Bronchial epithelial cell (primary cell): ENCODE measurements around the gene KHK. TPM values are rescaled to one million over a fixed set of nuclear protein-coding genes. Genes with fewer than 3 reads are reported as not detected.

ENCODE experiments used
- DNase-seq: peaks from one replicate; pipeline ENCODE4 v3.0.0-alpha.2; 2010; ENCODE audit warnings: low read depth
- FAIRE-seq: peaks from 2 replicates; lab custom pipeline; 2011; peaks lifted over from hg19 to GRCh38; lab: Jason Lieb, UNC
- H3K27me3 ChIP-seq: 2 replicates; pipeline ENCODE4 v1.5.1; 2011; ENCODE audit warnings: low read length; ENCODE audit not compliant: control insufficient read depth, insufficient read depth
- H3K36me3 ChIP-seq: 2 replicates; pipeline ENCODE4 v1.5.1; 2011; ENCODE audit warnings: low read length; ENCODE audit not compliant: control insufficient read depth, insufficient read depth
- H3K4me3 ChIP-seq: 2 replicates; pipeline ENCODE4 v1.5.1; 2011; ENCODE audit warnings: mild to moderate bottlenecking, low read depth, low read length, control low read depth
- total RNA-seq: library from RNA; depleted of rRNA; stranded (reverse); fragments of >200 nt; gene quantifications from 2 replicates; pipeline ENCODE4 v1.2.1, GENCODE V29; 2014
- TF ChIP-seq, protein P1 (sequence below): IDR thresholded peaks from 2 replicates; pipeline ENCODE4 v1.5.1; 2011; ENCODE audit warnings: mild to moderate bottlenecking, moderate library complexity, low read length, control low read depth, inconsistent platforms; ENCODE audit not compliant: insufficient read depth, severe bottlenecking

KHK gene
- total RNA-seq, 1 donor from 2014 or later, result 0.53 TPM

- Histone ChIP-seq H3K27me3 (no peaks in the 10 kb centered on the region), H3K36me3 (peaks cover 14% of the 10 kb centered on the region), H3K4me3 (no peak overlapping the region)
- TF ChIP-seq, protein P1, sequence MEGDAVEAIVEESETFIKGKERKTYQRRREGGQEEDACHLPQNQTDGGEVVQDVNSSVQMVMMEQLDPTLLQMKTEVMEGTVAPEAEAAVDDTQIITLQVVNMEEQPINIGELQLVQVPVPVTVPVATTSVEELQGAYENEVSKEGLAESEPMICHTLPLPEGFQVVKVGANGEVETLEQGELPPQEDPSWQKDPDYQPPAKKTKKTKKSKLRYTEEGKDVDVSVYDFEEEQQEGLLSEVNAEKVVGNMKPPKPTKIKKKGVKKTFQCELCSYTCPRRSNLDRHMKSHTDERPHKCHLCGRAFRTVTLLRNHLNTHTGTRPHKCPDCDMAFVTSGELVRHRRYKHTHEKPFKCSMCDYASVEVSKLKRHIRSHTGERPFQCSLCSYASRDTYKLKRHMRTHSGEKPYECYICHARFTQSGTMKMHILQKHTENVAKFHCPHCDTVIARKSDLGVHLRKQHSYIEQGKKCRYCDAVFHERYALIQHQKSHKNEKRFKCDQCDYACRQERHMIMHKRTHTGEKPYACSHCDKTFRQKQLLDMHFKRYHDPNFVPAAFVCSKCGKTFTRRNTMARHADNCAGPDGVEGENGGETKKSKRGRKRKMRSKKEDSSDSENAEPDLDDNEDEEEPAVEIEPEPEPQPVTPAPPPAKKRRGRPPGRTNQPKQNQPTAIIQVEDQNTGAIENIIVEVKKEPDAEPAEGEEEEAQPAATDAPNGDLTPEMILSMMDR, result no peak
- FAIRE-seq (no peak), DNase-seq (no peak)
Observed at GRCh38 chr2:27130396-27130795, 43.8 kb downstream of the KHK start.

GRCh38 chr2:27131429-27131828, 44.9 kb downstream of the KHK start:
- DNase-seq (no peak), FAIRE-seq (no peak)
- TF ChIP-seq, protein P1, result no peak
- Histone ChIP-seq H3K36me3 (peaks cover 14% of the 10 kb centered on the region), H3K27me3 (no peaks in the 10 kb centered on the region), H3K4me3 (no peak overlapping the region)

GRCh38 chr2:27133195-27133875, 46.8 kb downstream of the KHK start:
- Histone ChIP-seq H3K4me3 (peak overlapping the region; percentile 88), H3K27me3 (peaks cover 2% of the 10 kb centered on the region), H3K36me3 (peaks cover 14% of the 10 kb centered on the region)
- no peak for FAIRE-seq
- TF ChIP-seq, protein P1, result no peak
- DNase-seq, result no peak

GRCh38 chr2:27133905-27134780, 47.6 kb downstream of the KHK start, which contains the start of gene PREB:
Gene PREB, minus strand, starts transcription at chr2:27134636. Its CDS starts 215 bp downstream, at chr2:27134421.
- TF ChIP-seq, protein P1, result no peak
- Histone ChIP-seq H3K36me3 (peaks cover 14% of the 10 kb centered on the region), H3K4me3 (peak within 1 kb of the TSS; percentile 88), H3K27me3 (peaks cover 2% of the 10 kb centered on the region)
- no peak for FAIRE-seq
- DNase-seq, result peak; percentile 89

GRCh38 chr2:27134781-27135477, 48.4 kb downstream of the KHK start:
- DNase-seq (no peak), FAIRE-seq (no peak)
- H3K36me3 ChIP-seq, result peaks cover 13% of the 10 kb centered on the region
- peak overlapping the region; percentile 88 for H3K4me3 ChIP-seq
- H3K27me3 ChIP-seq, result peaks cover 2% of the 10 kb centered on the region
- TF ChIP-seq, protein P1, result no peak
